Measurements from ENCODE around the gene KASH5.
"Not testable (repeated sequence)": the region's sequence is repeated elsewhere in the genome, so short reads cannot be mapped to it uniquely, and the experiment has no call there.

Gene KASH5

DNA sequence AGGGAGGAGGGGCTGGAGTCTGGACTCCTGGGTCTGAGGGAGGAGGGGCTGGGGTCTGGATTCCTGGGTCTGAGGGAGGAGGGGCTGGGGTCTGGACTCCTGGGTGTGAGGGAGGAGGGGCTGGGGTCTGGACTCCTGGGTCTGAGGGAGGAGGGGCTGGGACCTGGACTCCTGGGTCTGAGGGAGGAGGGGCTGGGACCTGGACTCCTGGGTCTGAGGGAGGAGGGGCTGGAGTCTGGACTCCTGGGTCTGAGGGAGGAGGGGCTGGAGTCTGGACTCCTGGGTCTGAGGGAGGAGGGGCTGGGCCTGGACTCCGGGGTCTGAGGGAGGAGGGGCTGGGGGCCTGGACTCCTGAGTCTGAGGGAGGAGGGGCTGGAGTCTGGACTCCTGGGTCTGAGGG is 73.1 kb downstream of the KASH5 start:
- not testable (repeated sequence) for DNase-seq

DNA sequence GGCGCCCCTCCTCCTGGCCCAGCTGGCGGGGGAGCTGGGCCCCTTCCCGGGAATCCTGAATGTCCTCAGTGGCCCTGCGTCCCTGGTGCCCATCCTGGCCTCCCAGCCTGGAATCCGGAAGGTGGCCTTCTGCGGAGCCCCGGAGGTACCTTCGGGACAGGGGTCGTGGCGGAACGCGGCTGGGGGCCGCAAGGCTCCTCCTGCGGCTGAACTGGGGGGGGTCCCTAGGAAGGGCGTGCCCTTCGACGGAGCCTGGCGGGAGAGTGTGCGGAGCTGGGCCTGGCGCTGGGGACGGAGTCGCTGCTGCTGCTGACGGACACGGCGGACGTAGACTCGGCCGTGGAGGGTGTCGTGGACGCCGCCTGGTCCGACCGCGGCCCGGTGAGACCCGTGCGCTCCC is 73.6 kb downstream of the KASH5 start:
- DNase-seq = no peak

DNA sequence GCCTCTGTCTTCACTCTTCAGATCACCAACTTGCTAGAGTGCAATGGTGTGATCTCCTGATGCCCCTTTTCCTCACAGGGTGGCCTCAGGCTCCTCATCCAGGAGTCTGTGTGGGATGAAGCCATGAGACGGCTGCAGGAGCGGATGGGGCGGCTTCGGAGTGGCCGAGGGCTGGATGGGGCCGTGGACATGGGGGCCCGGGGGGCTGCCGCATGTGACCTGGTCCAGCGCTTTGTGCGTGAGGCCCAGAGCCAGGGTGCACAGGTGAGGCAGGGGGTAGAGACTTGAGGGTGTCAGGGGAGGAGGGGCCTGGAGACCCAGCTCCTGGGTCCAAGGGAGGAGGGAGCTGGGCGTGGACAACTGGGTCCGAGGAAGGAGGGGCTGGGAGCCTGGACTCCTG is 74.4 kb downstream of the KASH5 start:
- DNase-seq = no peak

DNA sequence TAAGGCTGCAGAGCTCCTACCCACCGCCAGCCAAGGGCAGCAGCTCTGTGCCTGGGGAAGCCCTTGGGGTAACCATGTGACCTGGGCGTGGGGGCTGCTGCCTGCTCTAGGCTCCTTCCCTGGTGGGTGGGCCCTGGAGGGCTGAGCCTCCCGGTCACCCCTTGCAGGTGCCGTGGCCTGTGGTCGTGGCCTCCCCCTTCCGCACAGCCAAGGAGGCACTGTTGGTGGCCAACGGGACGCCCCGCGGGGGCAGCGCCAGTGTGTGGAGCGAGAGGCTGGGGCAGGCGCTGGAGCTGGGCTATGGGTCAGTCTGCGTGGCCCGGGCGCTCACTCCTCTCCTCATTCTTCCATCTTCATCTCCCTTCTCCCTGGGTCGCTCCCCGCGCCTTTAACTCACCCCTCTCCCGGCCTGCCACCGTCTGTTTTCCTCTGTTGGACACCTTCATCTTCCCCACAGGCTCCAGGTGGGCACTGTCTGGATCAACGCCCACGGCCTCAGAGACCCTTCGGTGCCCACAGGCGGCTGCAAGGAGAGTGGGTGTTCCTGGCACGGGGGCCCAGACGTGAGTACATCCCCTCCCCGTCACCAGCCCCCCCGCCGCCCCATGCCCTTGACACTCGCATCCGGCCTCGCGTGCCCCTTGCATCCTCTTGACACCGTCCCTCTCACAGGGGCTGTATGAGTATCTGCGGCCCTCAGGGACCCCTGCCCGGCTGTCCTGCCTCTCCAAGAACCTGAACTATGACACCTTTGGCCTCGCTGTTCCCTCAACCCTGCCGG is 76.1 kb downstream of the KASH5 start:
- DNase-seq = no peak

DNA sequence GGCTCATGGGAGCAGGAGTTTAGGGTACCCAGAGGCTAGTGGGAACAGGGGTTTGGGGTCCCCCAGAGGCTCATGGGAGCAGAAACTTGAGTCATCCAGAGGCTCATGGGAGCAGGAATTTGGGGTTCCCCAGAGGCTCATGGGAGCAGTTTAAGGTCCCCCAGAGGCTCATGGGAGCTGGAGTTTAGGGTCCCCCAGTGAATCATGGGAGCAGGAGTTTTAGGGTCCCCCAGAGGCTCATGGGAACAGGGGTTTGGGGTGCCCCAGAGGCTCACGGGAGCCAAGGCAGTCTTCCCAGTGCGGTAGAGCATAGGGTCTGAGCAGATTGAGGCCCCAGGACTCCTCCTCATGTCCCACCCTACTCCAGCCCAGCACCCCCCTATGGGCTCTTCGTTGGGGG is 77.3 kb downstream of the KASH5 start:
- DNase-seq = no peak

All from fibroblast of skin of scalp (primary cell).